ENCODE data around the gene C2orf76. TPM values are rescaled to one million over a fixed set of nuclear protein-coding genes. Genes with fewer than 3 reads are reported as not detected.

C2orf76 gene
- total RNA-seq, 1 experiment from 2014 or later = 9.7 TPM

GRCh38 chr2:119366161-119366648 lies 429 bp downstream of the C2orf76 start:
- ChIA-PET CTCF (interaction anchor here (1.0 kb wide), 1 partner anchor 14 kb away, joined by 4 read pairs; no protein-coding TSS in a partner anchor), POLR2A (interaction anchor here (0.8 to 3.1 kb wide), 23 partner anchors 8 to 313 kb away, joined by 3 to 45 read pairs (median 5); partner anchors contain the start of gene TMEM177)
- DNase-seq (ENCODE audit: unreplicated experiment) = peak; percentile 34
- TSS peak; percentile 87 for BruUV-seq (replicated peaks)
- Mint-ChIP-seq H3K4me1 (ENCODE audit: insufficient read depth, unreplicated experiment) (peaks cover 23% of the 10 kb centered on the region), H3K36me3 (ENCODE audit: insufficient read depth, unreplicated experiment) (peaks cover 35% of the 10 kb centered on the region), H3K27ac (ENCODE audit: low read depth, unreplicated experiment) (peak overlapping the region; percentile 93), H3K9me3 (ENCODE audit: unreplicated experiment) (no peaks in the 10 kb centered on the region), H3K4me3 (ENCODE audit: unreplicated experiment) (peak overlapping the region; percentile 100), H3K27me3 (ENCODE audit: insufficient read depth, unreplicated experiment) (no peaks in the 10 kb centered on the region)
- TF ChIP-seq CTCF (IDR thresholded peaks at IDR 0.05; ENCODE audit: unreplicated experiment) = no peak
- intact Hi-C loops (cut with micrococcal nuclease) = loop anchor here (10.0 kb wide), 1 partner anchor 141 kb away; the partner anchor contains the start of gene STEAP3

- POLR2A ChIA-PET = interaction anchor here (0.9 to 1.6 kb wide), 7 partner anchors 9 to 313 kb away, joined by 3 to 6 read pairs (median 4); partner anchors contain the start of gene TMEM177
Observed at GRCh38 chr2:119365436-119365835, 1.2 kb downstream of the C2orf76 start.

GRCh38 chr2:119364798-119365197 lies 1.8 kb downstream of the C2orf76 start:
- TF ChIP-seq CTCF (IDR thresholded peaks at IDR 0.05; ENCODE audit: unreplicated experiment) = no peak
- Mint-ChIP-seq H3K4me1 (ENCODE audit: insufficient read depth, unreplicated experiment) (peaks cover 23% of the 10 kb centered on the region), H3K36me3 (ENCODE audit: insufficient read depth, unreplicated experiment) (peaks cover 21% of the 10 kb centered on the region), H3K27ac (ENCODE audit: low read depth, unreplicated experiment) (no peak overlapping the region), H3K9me3 (ENCODE audit: unreplicated experiment) (no peaks in the 10 kb centered on the region), H3K27me3 (ENCODE audit: insufficient read depth, unreplicated experiment) (no peaks in the 10 kb centered on the region), H3K4me3 (ENCODE audit: unreplicated experiment) (peak overlapping the region; percentile 100)
- intact Hi-C loops (cut with micrococcal nuclease) = loop anchor here (10.0 kb wide), 1 partner anchor 140 kb away; the partner anchor contains the start of gene STEAP3
- DNase-seq (ENCODE audit: unreplicated experiment) = no peak
- BruUV-seq (replicated peaks) = no TSS peak
- ChIA-PET CTCF (interaction anchor here (0.6 to 1.0 kb wide), 3 partner anchors 14 to 485 kb away, joined by 3 to 4 read pairs (median 3); no protein-coding TSS in a partner anchor), POLR2A (interaction anchor here (0.9 to 1.6 kb wide), 6 partner anchors 8 to 51 kb away, joined by 3 to 6 read pairs (median 4); no protein-coding TSS in a partner anchor)

More at GRCh38 chr2:119365436-119365835, 1.2 kb downstream of the C2orf76 start:
- H3K36me3 Mint-ChIP-seq (ENCODE audit: insufficient read depth, unreplicated experiment) = peaks cover 27% of the 10 kb centered on the region
- TF ChIP-seq CTCF (IDR thresholded peaks at IDR 0.05; ENCODE audit: unreplicated experiment) = no peak
- intact Hi-C loops (cut with micrococcal nuclease) = loop anchor here (10.0 kb wide), 1 partner anchor 141 kb away; the partner anchor contains the start of gene STEAP3
- BruUV-seq (replicated peaks) = no TSS peak
- no peaks in the 10 kb centered on the region for H3K27me3 Mint-ChIP-seq (ENCODE audit: insufficient read depth, unreplicated experiment)
- CTCF ChIA-PET = interaction anchor here (1.0 kb wide), 1 partner anchor 16 kb away, joined by 3 read pairs; no protein-coding TSS in a partner anchor
- H3K27ac Mint-ChIP-seq (ENCODE audit: low read depth, unreplicated experiment) = peak overlapping the region; percentile 93
- peaks cover 23% of the 10 kb centered on the region for H3K4me1 Mint-ChIP-seq (ENCODE audit: insufficient read depth, unreplicated experiment)
- H3K9me3 Mint-ChIP-seq (ENCODE audit: unreplicated experiment) = no peaks in the 10 kb centered on the region
- H3K4me3 Mint-ChIP-seq (ENCODE audit: unreplicated experiment) = peak overlapping the region; percentile 100
- DNase-seq (ENCODE audit: unreplicated experiment) = no peak

- CTCF ChIA-PET = no interaction called here
- Mint-ChIP-seq H3K27ac (ENCODE audit: low read depth, unreplicated experiment) (no peak overlapping the region), H3K9me3 (ENCODE audit: unreplicated experiment) (no peaks in the 10 kb centered on the region), H3K4me3 (ENCODE audit: unreplicated experiment) (no peak overlapping the region), H3K4me1 (ENCODE audit: insufficient read depth, unreplicated experiment) (peaks cover 11% of the 10 kb centered on the region), H3K27me3 (ENCODE audit: insufficient read depth, unreplicated experiment) (no peaks in the 10 kb centered on the region), H3K36me3 (ENCODE audit: insufficient read depth, unreplicated experiment) (peaks cover 1% of the 10 kb centered on the region)
- no peak for TF ChIP-seq CTCF (IDR thresholded peaks at IDR 0.05; ENCODE audit: unreplicated experiment)
- intact Hi-C loops (cut with micrococcal nuclease) = loop anchor here (10.0 kb wide), 1 partner anchor 136 kb away; the partner anchor contains the start of gene STEAP3
- DNase-seq (ENCODE audit: unreplicated experiment) = no peak
- BruUV-seq (replicated peaks) = no TSS peak
- POLR2A ChIA-PET = interaction anchor here (0.9 kb wide), 1 partner anchor 10 kb away, joined by 3 read pairs; no protein-coding TSS in a partner anchor
Observed at GRCh38 chr2:119360423-119360966, 6.1 kb downstream of the C2orf76 start.
